HepG2 (cell line): ENCODE results near the gene ZSCAN26. TPM values are rescaled to one million over a fixed set of nuclear protein-coding genes. Genes with fewer than 3 reads are reported as not detected.

Source experiments
- GLI4 ChIP-seq: sonication (generic); formaldehyde crosslinking; IDR thresholded peaks from 2 replicates; pipeline ENCODE4 v1.5.1; 2020; ENCODE audit warnings: missing genetic modification reagents, mild to moderate bottlenecking, moderate library complexity, borderline replicate concordance
- NPAS2 ChIP-seq: sonication (generic); formaldehyde crosslinking; IDR thresholded peaks from 2 replicates; pipeline ENCODE4 v1.8.0; 2022; ENCODE audit warnings: mild to moderate bottlenecking, missing genetic modification reagents, borderline replicate concordance
- NR1H2 ChIP-seq: sonication (generic); formaldehyde crosslinking; IDR thresholded peaks from 2 replicates; pipeline ENCODE4 v1.8.1; 2022; ENCODE audit warnings: low read depth, missing genetic modification reagents, borderline replicate concordance
- PITX1 ChIP-seq: sonication (generic); formaldehyde crosslinking; IDR thresholded peaks from 2 replicates; pipeline ENCODE4 v1.5.1; 2020; ENCODE audit warnings: mild to moderate bottlenecking, missing genetic modification reagents
- POLR2G ChIP-seq: fragments of 200-400 bp; formaldehyde crosslinking; IDR thresholded peaks from 2 replicates; pipeline ENCODE4 v1.6.1; 2018; ENCODE audit warnings: mild to moderate bottlenecking, low read depth, low read length, moderate library complexity
- ZBTB20 ChIP-seq: sonication (generic); formaldehyde crosslinking; IDR thresholded peaks from 2 replicates; pipeline ENCODE4 v1.8.1; 2023; ENCODE audit warnings: missing genetic modification reagents, low read depth, mild to moderate bottlenecking, borderline replicate concordance
- ZNF160 ChIP-seq: sonication (generic); formaldehyde crosslinking; IDR thresholded peaks from 2 replicates; pipeline ENCODE4 v1.8.0; 2022; ENCODE audit warnings: mild to moderate bottlenecking, inconsistent platforms, missing genetic modification reagents
- ZNF207 ChIP-seq: fragments of 450-650 bp; IDR thresholded peaks from 2 replicates; pipeline ENCODE4 v1.6.1; 2016; ENCODE audit warnings: antibody characterized with exemption, borderline replicate concordance
- ZNF562 ChIP-seq: sonication (generic); formaldehyde crosslinking; IDR thresholded peaks from 2 replicates; pipeline ENCODE4 v1.8.0; 2022; ENCODE audit warnings: missing genetic modification reagents, borderline replicate concordance
- ZNF564 ChIP-seq: sonication (generic); formaldehyde crosslinking; IDR thresholded peaks from 2 replicates; pipeline ENCODE4 v1.8.1; 2023; ENCODE audit warnings: mild to moderate bottlenecking, missing genetic modification reagents
- ZNF577 ChIP-seq: sonication (generic); formaldehyde crosslinking; IDR thresholded peaks from 2 replicates; pipeline ENCODE4 v1.4.0; 2020; ENCODE audit warnings: mild to moderate bottlenecking, low read depth, missing genetic modification reagents, borderline replicate concordance
- ZNF674 ChIP-seq: sonication (generic); formaldehyde crosslinking; IDR thresholded peaks from 2 replicates; pipeline ENCODE4 v1.5.0; 2020; ENCODE audit warnings: low read depth, mild to moderate bottlenecking, missing genetic modification reagents
- ZNF724P ChIP-seq: sonication (generic); formaldehyde crosslinking; IDR thresholded peaks from 2 replicates; pipeline ENCODE4 v1.8.0; 2022; ENCODE audit warnings: missing genetic modification reagents, borderline replicate concordance
- ZSCAN29 ChIP-seq: sonication (generic); formaldehyde crosslinking; conservative IDR thresholded peaks from 2 replicates; pipeline ENCODE4 v1.4.0; 2020; ENCODE audit warnings: mild to moderate bottlenecking, missing genetic modification reagents
- polyA plus RNA-seq, 8 experiments: library from polyadenylated mRNA; depleted of rRNA in 3 of 8; stranded (reverse) in 7 of 8; unstranded in 1 of 8; fragments of >200 nt; fragmentation: Illumina TruSeq in 4 of 8; extraction: Trizol in 4 of 8; gene quantifications; 2 replicates each; pipeline versions ENCODE4 v1.2.1 to v1.2.3, GENCODE V29; 2011 to 2016; ENCODE audit warnings: low read depth in 4 of 8, missing spikeins in 1 of 8, mixed read lengths in 1 of 8; ENCODE audit not compliant: insufficient read depth in 1 of 8
- total RNA-seq, 5 experiments: library from RNA; depleted of rRNA; stranded (reverse); fragments of >200 nt; fragmentation: Illumina TruSeq; extraction: Trizol; gene quantifications; 2 replicates each; pipeline ENCODE4 v1.2.3, GENCODE V29; 2016; ENCODE audit warnings: low read depth in 1 of 5
- TF ChIP-seq, protein P1 (sequence below): sonication (generic); formaldehyde crosslinking; IDR thresholded peaks from 2 replicates; pipeline ENCODE4 v1.5.0; 2020; ENCODE audit warnings: missing genetic modification reagents
- TF ChIP-seq, protein P2 (sequence below): sonication (generic); formaldehyde crosslinking; IDR thresholded peaks from 2 replicates; pipeline ENCODE4 v1.8.1; 2023; ENCODE audit warnings: mild to moderate bottlenecking, inconsistent platforms, moderate library complexity, missing genetic modification reagents, borderline replicate concordance
- TF ChIP-seq, protein P3 (sequence below): IDR thresholded peaks from 2 replicates; pipeline ENCODE4 v1.6.1; 2016; ENCODE audit warnings: control low read depth
- TF ChIP-seq, protein P4 (sequence below): IDR thresholded peaks from 2 replicates; pipeline ENCODE4 v1.4.0; 2020; ENCODE audit warnings: mild to moderate bottlenecking, missing genetic modification reagents
- TF ChIP-seq, protein P5 (sequence below): IDR thresholded peaks from 2 replicates; pipeline ENCODE4 v1.6.1; 2016; ENCODE audit warnings: missing compliant biosample characterization, missing genetic modification reagents, borderline replicate concordance

Gene ZSCAN26
- total and polyA plus RNA-seq, 2 of the 13 experiments (the other 11 are each of a cell fraction or from before 2014, with no cell fraction given): 12.0 to 15.6 TPM

DNA sequence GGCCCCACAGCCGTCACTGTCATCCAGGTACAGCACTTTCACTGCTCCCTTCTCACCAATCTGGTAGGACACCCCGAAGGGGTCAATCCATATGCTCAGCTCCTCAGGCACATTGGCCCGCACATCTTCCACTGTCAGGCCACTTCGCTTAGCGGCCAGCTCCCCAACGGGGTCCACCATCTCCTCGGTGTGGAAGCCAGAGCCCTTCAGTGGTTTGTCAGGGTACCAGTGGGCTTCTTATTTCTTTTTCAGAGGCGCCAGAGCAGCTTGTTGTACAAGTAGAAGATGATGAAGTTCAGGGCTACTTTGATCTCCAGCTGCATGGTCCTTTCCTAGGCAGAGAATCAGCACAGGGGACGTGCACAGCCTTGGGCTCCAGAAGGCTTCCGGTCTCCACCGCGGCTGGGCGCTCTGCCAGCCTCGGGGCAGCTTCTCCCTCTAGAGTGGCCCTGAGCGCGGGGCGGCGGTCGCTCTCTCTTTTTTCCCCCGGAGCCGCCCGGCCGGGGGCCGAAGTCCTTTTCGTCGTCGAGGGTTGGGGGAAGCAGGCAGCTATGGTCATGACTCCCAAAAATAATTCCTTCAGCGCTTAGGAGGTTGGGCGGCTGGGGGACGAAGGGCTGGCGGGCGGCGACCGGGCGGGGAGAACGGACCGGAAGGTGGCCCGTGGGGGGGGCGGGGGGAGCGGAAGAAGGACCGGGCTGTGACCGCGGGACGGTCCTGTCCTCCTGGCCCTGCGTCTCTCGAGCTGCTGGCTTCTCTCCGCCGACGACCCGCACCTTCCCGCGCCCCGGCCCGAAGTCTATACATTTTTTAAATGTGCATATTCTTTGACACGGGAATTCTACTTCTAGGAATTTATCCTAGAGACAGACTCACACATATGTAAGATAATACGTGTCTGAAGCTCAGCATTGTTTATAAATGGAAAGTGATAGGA is 48.4 kb upstream of the ZSCAN26 start (continued):
- TF ChIP-seq, protein P1, sequence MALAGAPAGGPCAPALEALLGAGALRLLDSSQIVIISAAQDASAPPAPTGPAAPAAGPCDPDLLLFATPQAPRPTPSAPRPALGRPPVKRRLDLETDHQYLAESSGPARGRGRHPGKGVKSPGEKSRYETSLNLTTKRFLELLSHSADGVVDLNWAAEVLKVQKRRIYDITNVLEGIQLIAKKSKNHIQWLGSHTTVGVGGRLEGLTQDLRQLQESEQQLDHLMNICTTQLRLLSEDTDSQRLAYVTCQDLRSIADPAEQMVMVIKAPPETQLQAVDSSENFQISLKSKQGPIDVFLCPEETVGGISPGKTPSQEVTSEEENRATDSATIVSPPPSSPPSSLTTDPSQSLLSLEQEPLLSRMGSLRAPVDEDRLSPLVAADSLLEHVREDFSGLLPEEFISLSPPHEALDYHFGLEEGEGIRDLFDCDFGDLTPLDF (CRISPR knock-in tag): peak; percentile 71
- no peak for TF ChIP-seq ZNF207
- TF ChIP-seq GLI4 (CRISPR knock-in tag): no peak; the same call in 1 of the 2 replicates
- no peak for TF ChIP-seq ZNF562
- peak; percentile 67; the same call in 1 of the 2 replicates for TF ChIP-seq ZNF564 (CRISPR knock-in tag)
- no peak for TF ChIP-seq PITX1 (CRISPR knock-in tag)
- no peak; the same call in 1 of the 2 replicates for TF ChIP-seq ZNF577 (CRISPR knock-in tag)
- TF ChIP-seq NPAS2 (CRISPR knock-in tag): no peak
- TF ChIP-seq, protein P2, sequence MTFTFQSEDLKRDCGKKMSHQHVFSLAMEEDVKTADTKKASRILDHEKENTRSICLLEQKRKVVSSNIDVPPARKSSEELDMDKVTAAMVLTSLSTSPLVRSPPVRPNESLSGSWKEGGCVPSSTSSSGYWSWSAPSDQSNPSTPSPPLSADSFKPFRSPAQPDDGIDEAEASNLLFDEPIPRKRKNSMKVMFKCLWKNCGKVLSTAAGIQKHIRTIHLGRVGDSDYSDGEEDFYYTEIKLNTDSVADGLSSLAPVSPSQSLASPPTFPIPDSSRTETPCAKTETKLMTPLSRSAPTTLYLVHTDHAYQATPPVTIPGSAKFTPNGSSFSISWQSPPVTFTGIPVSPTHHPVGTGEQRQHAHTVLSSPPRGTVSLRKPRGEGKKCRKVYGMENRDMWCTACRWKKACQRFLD (CRISPR knock-in tag): peak; percentile 92; the same call in 1 of the 2 replicates
- TF ChIP-seq, protein P3, sequence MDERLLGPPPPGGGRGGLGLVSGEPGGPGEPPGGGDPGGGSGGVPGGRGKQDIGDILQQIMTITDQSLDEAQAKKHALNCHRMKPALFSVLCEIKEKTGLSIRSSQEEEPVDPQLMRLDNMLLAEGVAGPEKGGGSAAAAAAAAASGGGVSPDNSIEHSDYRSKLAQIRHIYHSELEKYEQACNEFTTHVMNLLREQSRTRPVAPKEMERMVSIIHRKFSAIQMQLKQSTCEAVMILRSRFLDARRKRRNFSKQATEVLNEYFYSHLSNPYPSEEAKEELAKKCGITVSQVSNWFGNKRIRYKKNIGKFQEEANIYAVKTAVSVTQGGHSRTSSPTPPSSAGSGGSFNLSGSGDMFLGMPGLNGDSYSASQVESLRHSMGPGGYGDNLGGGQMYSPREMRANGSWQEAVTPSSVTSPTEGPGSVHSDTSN: no peak
- TF ChIP-seq NR1H2 (CRISPR knock-in tag): no peak
- TF ChIP-seq, protein P4, sequence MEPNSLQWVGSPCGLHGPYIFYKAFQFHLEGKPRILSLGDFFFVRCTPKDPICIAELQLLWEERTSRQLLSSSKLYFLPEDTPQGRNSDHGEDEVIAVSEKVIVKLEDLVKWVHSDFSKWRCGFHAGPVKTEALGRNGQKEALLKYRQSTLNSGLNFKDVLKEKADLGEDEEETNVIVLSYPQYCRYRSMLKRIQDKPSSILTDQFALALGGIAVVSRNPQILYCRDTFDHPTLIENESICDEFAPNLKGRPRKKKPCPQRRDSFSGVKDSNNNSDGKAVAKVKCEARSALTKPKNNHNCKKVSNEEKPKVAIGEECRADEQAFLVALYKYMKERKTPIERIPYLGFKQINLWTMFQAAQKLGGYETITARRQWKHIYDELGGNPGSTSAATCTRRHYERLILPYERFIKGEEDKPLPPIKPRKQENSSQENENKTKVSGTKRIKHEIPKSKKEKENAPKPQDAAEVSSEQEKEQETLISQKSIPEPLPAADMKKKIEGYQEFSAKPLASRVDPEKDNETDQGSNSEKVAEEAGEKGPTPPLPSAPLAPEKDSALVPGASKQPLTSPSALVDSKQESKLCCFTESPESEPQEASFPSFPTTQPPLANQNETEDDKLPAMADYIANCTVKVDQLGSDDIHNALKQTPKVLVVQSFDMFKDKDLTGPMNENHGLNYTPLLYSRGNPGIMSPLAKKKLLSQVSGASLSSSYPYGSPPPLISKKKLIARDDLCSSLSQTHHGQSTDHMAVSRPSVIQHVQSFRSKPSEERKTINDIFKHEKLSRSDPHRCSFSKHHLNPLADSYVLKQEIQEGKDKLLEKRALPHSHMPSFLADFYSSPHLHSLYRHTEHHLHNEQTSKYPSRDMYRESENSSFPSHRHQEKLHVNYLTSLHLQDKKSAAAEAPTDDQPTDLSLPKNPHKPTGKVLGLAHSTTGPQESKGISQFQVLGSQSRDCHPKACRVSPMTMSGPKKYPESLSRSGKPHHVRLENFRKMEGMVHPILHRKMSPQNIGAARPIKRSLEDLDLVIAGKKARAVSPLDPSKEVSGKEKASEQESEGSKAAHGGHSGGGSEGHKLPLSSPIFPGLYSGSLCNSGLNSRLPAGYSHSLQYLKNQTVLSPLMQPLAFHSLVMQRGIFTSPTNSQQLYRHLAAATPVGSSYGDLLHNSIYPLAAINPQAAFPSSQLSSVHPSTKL (CRISPR knock-in tag): peak; percentile 54; the same call in 1 of the 2 replicates
- TF ChIP-seq ZBTB20 (CRISPR knock-in tag): no peak
- TF ChIP-seq POLR2G: peak; percentile 94
- TF ChIP-seq ZSCAN29 (CRISPR knock-in tag): peak; percentile 57
- TF ChIP-seq, protein P5, sequence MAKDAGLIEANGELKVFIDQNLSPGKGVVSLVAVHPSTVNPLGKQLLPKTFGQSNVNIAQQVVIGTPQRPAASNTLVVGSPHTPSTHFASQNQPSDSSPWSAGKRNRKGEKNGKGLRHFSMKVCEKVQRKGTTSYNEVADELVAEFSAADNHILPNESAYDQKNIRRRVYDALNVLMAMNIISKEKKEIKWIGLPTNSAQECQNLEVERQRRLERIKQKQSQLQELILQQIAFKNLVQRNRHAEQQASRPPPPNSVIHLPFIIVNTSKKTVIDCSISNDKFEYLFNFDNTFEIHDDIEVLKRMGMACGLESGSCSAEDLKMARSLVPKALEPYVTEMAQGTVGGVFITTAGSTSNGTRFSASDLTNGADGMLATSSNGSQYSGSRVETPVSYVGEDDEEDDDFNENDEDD (CRISPR knock-in tag): peak; percentile 95
- 0 out of 2 replicates have a peak, but pooled peaks have one; percentile 20 for TF ChIP-seq ZNF674 (CRISPR knock-in tag)
- peak; percentile 64 for TF ChIP-seq ZNF160 (CRISPR knock-in tag)
- TF ChIP-seq ZNF724P: no peak
